ENCODE results near the gene RC3H1. TPM values are rescaled to one million over a fixed set of nuclear protein-coding genes. Genes with fewer than 3 reads are reported as not detected.
"Not testable (repeated sequence)": the region's sequence is repeated elsewhere in the genome, so short reads cannot be mapped to it uniquely, and the experiment has no call there.

Gene RC3H1
- total and polyA plus RNA-seq, 11 donors = 3.8 to 32.0 (median 19.1) TPM

DNA sequence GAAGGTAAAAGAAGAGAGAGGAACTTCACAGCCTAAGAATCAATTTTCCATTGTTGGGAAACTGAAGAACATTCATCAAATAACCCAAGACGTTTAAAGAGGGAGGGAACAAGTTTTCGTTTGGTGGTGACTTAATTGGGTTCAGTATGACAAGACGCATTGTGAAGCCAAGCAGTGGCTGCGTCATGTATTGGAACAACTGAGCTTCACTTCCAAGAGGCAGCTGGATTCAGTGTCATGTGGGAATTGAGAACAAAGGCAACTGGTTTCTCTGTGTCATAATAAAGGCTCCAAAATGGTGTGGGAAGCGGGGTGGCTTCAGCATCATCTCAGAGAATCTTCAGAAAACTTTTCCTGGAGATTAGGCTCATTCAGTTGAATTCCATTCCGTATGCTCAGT lies 29.8 kb upstream of the RC3H1 start:
- H3K4me3 ChIP-seq = no peak overlapping the region
- no peaks in the 10 kb centered on the region for H3K9me3 ChIP-seq
- TF ChIP-seq CTCF (IDR thresholded peaks at IDR 0.05) = no peak
- TF ChIP-seq POLR2A (IDR thresholded peaks at IDR 0.05) = no peak
- DNase-seq (peak in 3 of 5 donors; percentile 16 to 48 (median 39)), ATAC-seq (peak in 3 of 4 donors; percentile 39 to 73 (median 61))
- no peak overlapping the region for H3K27ac ChIP-seq
- no peaks in the 10 kb centered on the region for H3K27me3 ChIP-seq
- WGBS, 4 donors = 49 to 62% (median 59%) methylated on average over 6 of the region's 6 CpGs
- H3K36me3 ChIP-seq = no peaks in the 10 kb centered on the region
- intact Hi-C loops (cut with DNase I) = no loop called here
- H3K4me1 ChIP-seq = peaks cover 0 to 7% (median 0%) of the 10 kb centered on the region in 12 donors

DNA sequence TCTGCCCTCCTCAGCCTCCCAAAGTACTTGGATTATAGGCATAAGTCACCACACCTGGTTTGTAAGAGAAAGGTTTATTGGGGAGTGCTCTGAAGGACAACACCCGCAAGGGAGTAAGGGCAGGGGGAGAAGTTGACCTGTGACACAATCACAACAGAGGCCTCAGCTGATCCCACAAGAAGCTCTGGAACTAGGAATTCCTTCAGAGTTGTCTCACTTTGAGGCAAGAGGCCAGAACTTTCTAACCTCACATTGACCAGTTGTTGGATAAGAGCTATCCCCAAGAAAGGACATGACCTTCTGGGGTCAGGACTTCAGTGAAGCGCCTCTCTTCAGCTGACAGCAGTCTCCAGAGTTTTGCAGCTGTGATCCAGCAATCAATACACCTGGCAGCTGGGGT lies 27.4 kb upstream of the RC3H1 start:
- DNase-seq (no peak), ATAC-seq (no peak)
- no peak overlapping the region for H3K27ac ChIP-seq
- H3K4me3 ChIP-seq = no peak overlapping the region
- no peak for TF ChIP-seq CTCF (IDR thresholded peaks at IDR 0.05)
- TF ChIP-seq POLR2A (IDR thresholded peaks at IDR 0.05) = no peak
- H3K4me1 ChIP-seq = peaks cover 0 to 7% (median 0%) of the 10 kb centered on the region in 12 donors
- intact Hi-C loops (cut with DNase I) = no loop called here
- WGBS, 4 donors = 90 to 95% (median 92%) methylated on average over 2 of the region's 2 CpGs
- H3K9me3 ChIP-seq = no peaks in the 10 kb centered on the region
- H3K27me3 ChIP-seq = no peaks in the 10 kb centered on the region
- H3K36me3 ChIP-seq = no peaks in the 10 kb centered on the region

- no peak for TF ChIP-seq CTCF (IDR thresholded peaks at IDR 0.05)
- Histone ChIP-seq H3K36me3 (no peaks in the 10 kb centered on the region), H3K9me3 (no peaks in the 10 kb centered on the region), H3K27ac (no peak overlapping the region), H3K4me1 (peaks cover 0 to 5% (median 0%) of the 10 kb centered on the region in 12 donors), H3K4me3 (no peak overlapping the region), H3K27me3 (no peaks in the 10 kb centered on the region)
- no peak for ATAC-seq
- intact Hi-C loops (cut with DNase I) = no loop called here
- WGBS, 4 donors = 64 to 82% (median 80%) methylated on average over 4 of the region's 4 CpGs
- no peak for DNase-seq
Observed at GRCh38 chr1:174044418-174045222, 22.5 kb upstream of the RC3H1 start.

DNA sequence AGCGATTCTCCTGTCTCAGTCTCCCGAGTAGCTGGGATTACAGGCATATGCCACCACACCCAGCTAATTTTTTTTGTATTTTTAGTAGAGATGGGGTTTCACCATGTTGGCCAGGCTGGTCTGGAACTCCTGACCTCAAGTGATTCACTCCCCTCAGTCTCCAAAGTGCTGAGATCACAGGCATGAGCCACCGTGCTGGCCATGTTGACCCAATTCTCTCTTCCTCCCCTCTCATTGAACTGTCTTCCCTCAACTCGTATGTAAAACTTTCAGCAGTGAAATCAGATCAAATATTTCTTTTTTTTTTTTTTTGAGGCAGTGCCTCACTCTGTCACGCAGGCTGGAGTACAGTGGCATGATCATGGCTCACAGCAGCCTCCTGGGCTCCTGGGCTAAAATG lies 20.4 kb upstream of the RC3H1 start:
- H3K27me3 ChIP-seq; H3K4me3 ChIP-seq; ATAC-seq; intact Hi-C loops (cut with DNase I); DNase-seq; H3K27ac ChIP-seq; H3K36me3 ChIP-seq; H3K9me3 ChIP-seq; H3K4me1 ChIP-seq: not testable (repeated sequence)
- 80 to 85% (median 83%) methylated on average over 5 of the region's 5 CpGs for WGBS, 4 donors

DNA sequence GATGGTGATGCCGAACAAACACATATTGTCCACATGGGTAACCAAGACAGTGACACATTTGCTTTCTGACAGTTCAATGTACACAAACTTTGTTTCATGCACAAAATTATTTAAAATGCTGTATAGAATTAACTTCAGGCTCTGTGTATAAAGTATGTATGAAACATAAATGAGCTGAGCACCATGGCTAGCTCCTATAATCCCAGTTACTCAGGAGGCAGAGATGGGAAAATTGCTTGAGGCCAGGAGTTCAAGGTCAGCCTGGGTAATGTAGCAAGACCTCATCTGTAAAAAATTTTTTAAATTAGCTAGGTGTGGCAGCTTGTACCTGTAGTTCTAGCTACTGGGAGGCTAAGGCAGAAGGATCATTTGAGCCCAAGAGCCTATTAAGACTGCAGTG lies 19.2 kb upstream of the RC3H1 start:
- no peak for ATAC-seq
- Histone ChIP-seq H3K9me3 (no peaks in the 10 kb centered on the region), H3K27me3 (no peaks in the 10 kb centered on the region), H3K4me1 (peaks cover 0 to 3% (median 0%) of the 10 kb centered on the region in 12 donors), H3K27ac (no peak overlapping the region), H3K4me3 (no peak overlapping the region), H3K36me3 (no peaks in the 10 kb centered on the region)
- intact Hi-C loops (cut with DNase I) = no loop called here
- no peak for TF ChIP-seq CTCF (IDR thresholded peaks at IDR 0.05)
- no peak for TF ChIP-seq POLR2A (IDR thresholded peaks at IDR 0.05)
- DNase-seq = no peak
- 93 to 97% (median 95%) methylated on average over 1 of the region's 1 CpG for WGBS, 4 donors

Data from heart left ventricle (tissue), 16 donors.